Measurements from ENCODE around the gene YEATS2.

Gene YEATS2

GRCh38 chr3:183815951-183816475 is 118.4 kb downstream of the YEATS2 start:
- no peak for DNase-seq

GRCh38 chr3:183816681-183817510 is 119.3 kb downstream of the YEATS2 start:
- no peak for DNase-seq

- DNase-seq = no peak
These were observed 120.0 kb downstream of the YEATS2 start for GRCh38 chr3:183817639-183818038.

- DNase-seq = no peak
These were observed 120.5 kb downstream of the YEATS2 start for GRCh38 chr3:183818041-183818620.

- no peak for DNase-seq
These were observed 121.4 kb downstream of the YEATS2 start for GRCh38 chr3:183818706-183819624.

GRCh38 chr3:183819831-183820230 is 122.2 kb downstream of the YEATS2 start:
- no peak for DNase-seq

GRCh38 chr3:183822631-183823030 is 125.0 kb downstream of the YEATS2 start:
- DNase-seq = no peak

- DNase-seq = no peak
These were observed 126.4 kb downstream of the YEATS2 start for GRCh38 chr3:183823963-183824362.

- no peak for DNase-seq
These were observed 127.3 kb downstream of the YEATS2 start for GRCh38 chr3:183824761-183825455.

- peak in 1 of 2 donors; percentile 26 for DNase-seq
These were observed 128.0 kb downstream of the YEATS2 start, which contains the start of gene MAP6D1 for GRCh38 chr3:183825456-183826161. Gene MAP6D1, minus strand, starts transcription at chr3:183825577. Its CDS starts 30 bp downstream, at chr3:183825547.

- no peak for DNase-seq
These were observed 129.1 kb downstream of the YEATS2 start for GRCh38 chr3:183826448-183827250.

GRCh38 chr3:183827809-183828537 is 130.4 kb downstream of the YEATS2 start:
- DNase-seq = no peak

- DNase-seq = no peak
These were observed 130.9 kb downstream of the YEATS2 start for GRCh38 chr3:183828538-183828870.

GRCh38 chr3:183829466-183829865 is 131.9 kb downstream of the YEATS2 start:
- DNase-seq = no peak

GRCh38 chr3:183830187-183830586 is 132.6 kb downstream of the YEATS2 start:
- no peak for DNase-seq

GRCh38 chr3:183833516-183833915 is 135.9 kb downstream of the YEATS2 start:
- no peak for DNase-seq

GRCh38 chr3:183837390-183837789 is 139.8 kb downstream of the YEATS2 start:
- no peak for DNase-seq

- no peak for DNase-seq
These were observed 140.3 kb downstream of the YEATS2 start for GRCh38 chr3:183837894-183838293.

GRCh38 chr3:183839751-183840150 is 142.2 kb downstream of the YEATS2 start:
- no peak for DNase-seq

GRCh38 chr3:183844606-183845005 is 147.0 kb downstream of the YEATS2 start:
- no peak for DNase-seq

All from stimulated activated CD4-positive, alpha-beta T cell treated with anti-CD3 and anti-CD28 coated beads, Interleukin-2, amount 100 ng/mL, for 48 hours (primary cell).